ENCODE measurements around the gene CHRNA4. TPM values are rescaled to one million over a fixed set of nuclear protein-coding genes. Genes with fewer than 3 reads are reported as not detected.

The CHRNA4 gene
- not detected in 2 replicates for total RNA-seq

GRCh38 chr20:63360850-63361518 lies at the start of gene CHRNA4:
TSS of gene CHRNA4 (minus strand) at chr20:63361349. CDS start at chr20:63361165, 184 bp downstream.

Other genes with a start within 250 kb of the CHRNA4 start
- gene YTHDF1, start 145.2 kb downstream of the CHRNA4 start, total RNA-seq: 25.1 and 38.6 TPM in 2 replicates
- gene BIRC7, start 125.4 kb downstream of the CHRNA4 start, total RNA-seq: not detected in 2 replicates
- gene NKAIN4, start 106.9 kb downstream of the CHRNA4 start, total RNA-seq: 3.7 TPM in 1 of 2 replicates, not detected in the other
- 61.7 and 70.9 TPM in 2 replicates for gene ARFGAP1, start 88.5 kb downstream of the CHRNA4 start, total RNA-seq
- not detected in 2 replicates for gene COL20A1, start 68.2 kb downstream of the CHRNA4 start, total RNA-seq
- gene KCNQ2, start 111.3 kb upstream of the CHRNA4 start, total RNA-seq: not detected in 2 replicates
- gene EEF1A2, start 137.7 kb upstream of the CHRNA4 start, total RNA-seq: 1.3 and 1.4 TPM in 2 replicates
- gene PPDPF, start 159.4 kb upstream of the CHRNA4 start, total RNA-seq: 107 and 208 TPM in 2 replicates
- not detected in 2 replicates for gene PTK6, start 176.0 kb upstream of the CHRNA4 start, total RNA-seq
- gene SRMS, start 186.4 kb upstream of the CHRNA4 start, total RNA-seq: not detected in 2 replicates
- gene FNDC11, start 192.8 kb upstream of the CHRNA4 start, total RNA-seq: 0.78 TPM in 1 of 2 replicates, not detected in the other
- 40.4 and 58.7 TPM in 2 replicates for gene HELZ2, start 212.9 kb upstream of the CHRNA4 start, total RNA-seq